G401 (cell line): ENCODE data around the gene AGBL1. TPM values are rescaled to one million over a fixed set of nuclear protein-coding genes. Genes with fewer than 3 reads are reported as not detected.

Experiments
- DNase-seq: peaks from one replicate; pipeline ENCODE4 v3.0.0-alpha.2; 2015; ENCODE audit warnings: low spot score
- in situ Hi-C: cut with HindIII; loops from 2 replicates; pipeline ENCODE4 v1.10.0; 2016; ENCODE audit warnings: low sequenced_read_pairs, mixed read lengths
- total RNA-seq: library from RNA; depleted of rRNA; stranded (reverse); fragments of >200 nt; shearing (Covaris generic); gene quantifications from 2 replicates; pipeline ENCODE4 v1.2.3, GENCODE V29; 2014

AGBL1 gene
- total RNA-seq, 1 experiment from 2014 or later: not detected

DNA sequence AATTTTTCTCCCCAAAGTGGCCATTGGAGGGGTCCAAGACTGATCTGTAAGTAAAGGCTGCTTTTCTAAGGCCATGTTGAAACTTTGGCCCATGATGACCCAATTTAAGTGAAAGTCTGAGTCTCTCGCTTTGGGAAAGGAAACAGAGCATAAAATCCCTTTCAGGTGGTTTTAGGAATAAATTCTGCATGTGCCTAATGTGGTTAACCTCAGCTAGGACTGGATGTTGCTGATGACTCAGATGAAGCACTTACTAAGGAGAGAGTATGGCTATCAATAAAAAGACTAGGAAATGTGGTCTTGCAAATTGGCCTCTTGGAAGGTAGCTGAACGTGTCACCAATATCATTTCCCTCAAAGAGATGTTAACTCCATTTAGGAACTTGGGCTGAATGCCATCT lies 458.5 kb downstream of the AGBL1 start:
- no peak for DNase-seq
- in situ Hi-C loops: no loop called here

GRCh38 chr15:86540840-86541467 lies 461.3 kb downstream of the AGBL1 start:
- in situ Hi-C loops: no loop called here
- no peak for DNase-seq

DNA sequence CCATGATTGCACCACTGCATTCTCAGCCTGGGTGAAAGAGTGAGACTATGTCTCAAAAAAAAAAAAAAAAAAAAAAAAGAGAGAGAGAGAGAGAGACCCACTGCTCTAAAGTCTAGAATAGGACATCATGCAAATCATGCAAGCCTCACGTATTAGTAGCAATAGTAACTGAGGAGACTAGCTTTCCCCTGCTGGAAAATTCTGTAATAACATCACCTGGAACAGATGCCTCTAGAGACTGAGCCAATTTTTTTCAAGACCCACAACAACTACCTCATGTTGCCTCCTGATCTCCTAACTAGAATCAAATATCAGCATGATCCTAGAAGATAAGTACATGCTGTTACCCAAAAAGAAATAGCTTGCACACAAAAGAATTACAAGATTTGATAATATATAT lies 461.9 kb downstream of the AGBL1 start:
- DNase-seq: peak; percentile 15
- in situ Hi-C loops: no loop called here

DNA sequence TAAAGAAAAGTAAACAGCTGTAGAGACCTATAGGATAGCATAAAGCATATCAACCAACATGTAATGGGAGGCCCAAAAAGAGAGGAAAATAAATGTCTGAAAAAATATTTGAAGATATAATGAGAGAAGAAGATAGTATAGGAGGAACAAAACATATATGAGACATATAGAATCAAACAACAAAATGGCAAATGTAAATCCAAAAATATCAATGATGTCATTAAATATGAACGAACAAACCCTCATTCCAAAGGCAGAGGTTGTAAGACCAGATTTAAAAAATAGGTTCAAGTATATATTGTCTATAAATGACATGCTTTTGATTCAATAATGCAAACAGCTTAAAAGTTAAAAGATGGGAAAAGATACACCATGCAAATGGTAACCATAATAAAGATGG lies 470.4 kb downstream of the AGBL1 start:
- DNase-seq: no peak
- in situ Hi-C loops: no loop called here

- in situ Hi-C loops: no loop called here
- no peak for DNase-seq
These were observed 473.4 kb downstream of the AGBL1 start for GRCh38 chr15:86553108-86553507.

GRCh38 chr15:86555098-86555497 lies 475.4 kb downstream of the AGBL1 start:
- in situ Hi-C loops: no loop called here

DNA sequence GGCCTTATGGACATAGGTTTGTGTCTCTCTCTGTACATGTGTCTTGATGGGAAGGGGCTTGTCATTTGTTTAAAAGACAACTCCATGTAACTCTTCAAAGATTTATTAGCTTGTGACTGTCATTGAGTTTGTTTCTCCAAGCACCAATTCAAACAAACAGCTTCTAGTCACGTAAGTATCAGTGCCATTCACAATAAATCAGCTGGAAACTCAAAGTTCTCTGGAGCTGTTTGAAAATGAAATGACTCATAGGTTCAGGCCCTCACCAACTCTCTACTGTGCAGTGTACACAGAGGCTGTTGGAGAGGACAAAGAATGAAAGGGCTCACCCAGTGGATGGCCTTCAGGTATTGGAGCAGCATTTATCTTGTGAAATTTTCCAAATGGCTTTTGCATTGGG lies 476.3 kb downstream of the AGBL1 start:
- in situ Hi-C loops: no loop called here
- no peak for DNase-seq

More at GRCh38 chr15:86555098-86555497, 475.4 kb downstream of the AGBL1 start:
- DNase-seq: peak; percentile 8

GRCh38 chr15:86556396-86557017 lies 476.8 kb downstream of the AGBL1 start:
- DNase-seq: no peak
- in situ Hi-C loops: no loop called here

DNA sequence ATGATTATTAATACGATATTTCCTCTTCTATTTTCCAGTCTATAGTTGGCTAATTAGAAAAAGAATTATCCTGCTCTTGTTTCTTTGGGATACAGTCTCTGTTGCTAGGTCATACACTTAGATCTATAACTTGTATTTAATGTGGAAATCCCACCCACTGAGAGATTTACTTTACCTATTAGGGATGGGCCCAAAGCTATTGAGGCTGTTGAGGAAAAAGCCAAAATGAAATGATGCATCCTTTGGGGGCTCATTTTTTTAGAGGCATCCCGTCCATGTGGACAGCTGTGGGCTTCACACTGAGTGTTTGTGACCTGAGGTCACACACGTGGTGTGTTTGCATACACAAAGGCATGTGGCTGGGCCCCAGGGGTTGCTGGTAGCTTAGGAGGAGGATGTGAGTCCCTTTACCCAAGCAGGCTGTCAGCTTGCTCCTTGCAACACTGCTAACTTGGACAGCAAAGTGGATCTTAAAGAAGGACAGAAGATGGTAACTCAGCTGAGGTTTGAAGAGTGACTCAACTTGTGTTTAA lies 477.4 kb downstream of the AGBL1 start:
- no peak for DNase-seq
- in situ Hi-C loops: no loop called here

DNA sequence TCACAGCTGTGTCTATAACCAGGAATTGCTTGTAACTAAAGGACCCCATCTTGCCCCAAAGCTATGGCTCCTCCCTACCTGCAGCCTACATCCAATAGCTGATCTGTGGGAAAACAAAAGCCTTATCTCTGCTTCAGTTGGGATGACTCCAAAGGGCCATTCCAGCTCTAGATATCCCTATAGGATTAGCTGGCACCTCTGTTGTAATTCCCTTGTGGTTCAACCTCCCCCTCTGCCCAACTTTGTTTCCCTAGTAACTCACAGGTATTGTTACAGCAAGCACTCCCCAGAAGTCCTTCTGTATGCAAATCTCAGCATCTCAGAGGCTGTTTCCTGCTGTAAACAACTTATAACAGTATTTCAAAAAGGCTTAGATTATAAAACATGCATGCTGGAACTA lies 478.6 kb downstream of the AGBL1 start:
- no peak for DNase-seq
- in situ Hi-C loops: no loop called here

- DNase-seq: no peak
- in situ Hi-C loops: no loop called here
These were observed 479.0 kb downstream of the AGBL1 start for GRCh38 chr15:86558686-86559085.

GRCh38 chr15:86568378-86568777 lies 488.7 kb downstream of the AGBL1 start:
- no peak for DNase-seq
- in situ Hi-C loops: no loop called here

- in situ Hi-C loops: no loop called here
- DNase-seq: peak; percentile 22
These were observed 491.1 kb downstream of the AGBL1 start for GRCh38 chr15:86570738-86571137.

- in situ Hi-C loops: no loop called here
- DNase-seq: no peak
These were observed 492.2 kb downstream of the AGBL1 start for GRCh38 chr15:86571873-86572272.

- in situ Hi-C loops: no loop called here
- no peak for DNase-seq
These were observed 492.7 kb downstream of the AGBL1 start for GRCh38 chr15:86572368-86572841.

DNA sequence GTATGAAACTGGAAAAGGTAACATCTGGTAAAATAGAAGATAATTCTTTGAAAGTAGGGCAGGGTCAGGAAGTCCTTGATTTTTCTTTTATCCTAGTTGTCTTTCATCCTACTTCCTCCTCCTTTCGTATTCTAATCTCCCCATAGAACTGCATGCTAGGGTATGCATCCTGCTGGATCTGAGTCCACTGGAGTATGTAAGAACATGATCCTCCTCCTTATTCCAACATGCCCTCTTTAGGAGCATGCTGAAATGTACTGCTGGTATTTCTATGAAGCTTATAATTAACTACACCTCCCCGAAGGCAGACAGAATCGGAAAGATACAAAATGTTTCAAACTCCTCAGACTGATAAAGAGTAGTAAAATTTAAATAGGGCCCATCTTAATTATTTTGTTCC lies 493.8 kb downstream of the AGBL1 start:
- in situ Hi-C loops: no loop called here
- no peak for DNase-seq

DNA sequence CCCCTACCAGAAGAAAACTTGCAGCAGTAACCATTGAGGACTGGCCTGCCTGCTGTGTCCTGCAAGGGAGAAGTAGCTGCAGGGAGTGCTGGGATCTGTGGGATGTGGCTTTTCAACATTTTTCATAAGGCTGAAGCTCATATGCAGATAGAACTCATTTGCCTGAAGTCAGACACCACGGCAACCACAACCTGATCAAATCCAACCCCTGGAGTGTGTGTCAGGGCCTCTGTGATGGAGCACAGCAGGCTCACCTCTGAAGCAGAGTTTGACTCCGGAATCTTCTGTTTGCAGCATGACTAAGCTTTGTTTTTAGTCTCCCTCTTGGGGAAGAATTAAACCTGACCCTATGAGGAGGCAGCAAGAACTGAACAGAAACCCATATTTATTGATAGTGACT lies 508.7 kb downstream of the AGBL1 start:
- in situ Hi-C loops: no loop called here

DNA sequence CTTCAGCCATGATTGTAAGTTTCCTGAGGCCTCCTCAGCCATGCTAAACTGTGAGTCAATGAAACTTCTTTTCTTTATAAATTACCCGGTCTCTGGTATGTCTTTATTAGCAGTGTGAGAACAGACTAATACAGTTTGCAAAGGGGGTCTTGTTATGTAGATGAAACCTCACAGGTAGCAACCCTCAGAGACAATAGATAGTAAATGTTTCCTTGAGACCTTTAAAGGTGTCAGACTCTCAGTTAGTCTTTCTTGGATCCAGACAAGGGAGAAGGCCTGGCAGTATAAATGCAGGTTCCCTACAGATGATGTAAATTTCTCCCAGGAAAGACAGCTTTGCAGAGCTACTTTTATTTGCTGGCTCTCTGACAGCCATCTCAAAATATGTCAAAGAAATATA lies 510.8 kb downstream of the AGBL1 start:
- DNase-seq: no peak
- in situ Hi-C loops: no loop called here

More for the DNA sequence above, 508.7 kb downstream of the AGBL1 start:
- no peak for DNase-seq

- in situ Hi-C loops: no loop called here
- DNase-seq: no peak
These were observed 511.5 kb downstream of the AGBL1 start for GRCh38 chr15:86591158-86591557.

- in situ Hi-C loops: no loop called here
- no peak for DNase-seq
These were observed 512.5 kb downstream of the AGBL1 start for GRCh38 chr15:86591994-86592735.
